Vagina (tissue), 2 donors: Measurements from ENCODE around the gene B9D1. TPM values are rescaled to one million over a fixed set of nuclear protein-coding genes. Genes with fewer than 3 reads are reported as not detected.

Experiments
- DNase-seq, 2 donors: peaks; one replicate each; pipeline ENCODE4 v3.0.0-alpha.2; 2017; ENCODE audit errors: extremely low spot score in 2 of 2
- H3K27ac ChIP-seq: fragments of 200-600 bp; sonication (generic); one replicate; pipeline ENCODE4 v1.5.1; 2019
- H3K27me3 ChIP-seq: fragments of 200-600 bp; sonication (generic); one replicate; pipeline ENCODE4 v1.5.1; 2019
- H3K36me3 ChIP-seq, 2 donors: fragments of 200-600 bp; sonication (generic); one replicate each; pipeline ENCODE4 v1.5.1; 2017 to 2019
- H3K4me1 ChIP-seq: fragments of 200-600 bp; sonication (generic); one replicate; pipeline ENCODE4 v1.5.1; 2019
- H3K4me3 ChIP-seq, 2 donors: fragments of 200-600 bp; sonication (generic); 1 replicate in 1 of 2; 2 replicates in 1 of 2; pipeline ENCODE4 v1.5.1; 2016 to 2019
- H3K9me3 ChIP-seq: fragments of 200-600 bp; sonication (generic); one replicate; pipeline ENCODE4 v1.5.1; 2019
- CTCF ChIP-seq, 3 experiments: fragments of 450-650 bp in 2 of 3; fragments of 200-600 bp in 1 of 3; sonication (generic) in 1 of 3; IDR thresholded peaks; one replicate each; pipeline ENCODE4 v1.5.1; 2017 to 2019; ENCODE audit warnings: antibody characterized with exemption in 3 of 3, mild to moderate bottlenecking in 2 of 3, moderate library complexity in 2 of 3
- POLR2A ChIP-seq, 2 donors: fragments of 450-650 bp; IDR thresholded peaks; one replicate each; pipeline ENCODE4 v1.6.1; 2017; ENCODE audit warnings: antibody characterized with exemption in 2 of 2, mild to moderate bottlenecking in 2 of 2, moderate library complexity in 2 of 2
- POLR2AphosphoS5 ChIP-seq, 2 donors: sonication (generic); formaldehyde crosslinking; IDR thresholded peaks; one replicate each; pipeline ENCODE4 v1.9.0; 2017; ENCODE audit warnings: antibody characterized with exemption in 2 of 2, mild to moderate bottlenecking in 2 of 2, low read depth in 1 of 2; ENCODE audit not compliant: insufficient read depth in 1 of 2
- intact Hi-C: fragments of 100-400 bp; cut with DNase I; formaldehyde crosslinking; loops from one replicate; pipeline ENCODE4 v1.15.1; 2023
- total RNA-seq: library from RNA; depleted of rRNA; stranded (reverse); fragments of >200 nt; gene quantifications from one replicate; pipeline ENCODE4 v1.2.3, GENCODE V29; 2016

Gene B9D1
- total RNA-seq, 1 donor from 2014 or later = 50.6 TPM

DNA sequence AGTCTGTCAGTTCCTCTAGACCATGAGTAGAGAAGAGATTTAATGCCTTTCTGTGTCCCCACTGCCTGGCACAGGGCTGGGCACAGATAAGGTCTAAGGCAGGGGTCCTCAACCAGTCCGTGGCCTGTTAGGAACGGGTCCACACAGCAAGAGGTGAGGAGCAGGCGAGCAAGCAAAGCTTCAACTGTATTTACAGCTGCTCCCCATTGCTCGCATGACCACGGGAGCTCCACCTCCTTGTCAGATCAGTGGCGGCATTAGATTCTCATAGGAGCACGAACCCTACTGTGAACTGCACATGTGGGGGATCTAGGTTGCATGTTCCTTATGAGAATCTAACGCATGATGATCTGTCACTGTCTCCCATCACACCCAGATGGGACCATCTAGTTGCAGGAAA lies 1.8 kb downstream of the B9D1 start:
- no peaks in the 10 kb centered on the region for H3K36me3 ChIP-seq
- DNase-seq = no peak
- no peak overlapping the region for H3K4me3 ChIP-seq
- no peak for TF ChIP-seq POLR2AphosphoS5 (IDR thresholded peaks at IDR 0.05; ENCODE audit: insufficient read depth in 1 of 2, low read depth in 1 of 2)
- TF ChIP-seq POLR2A (IDR thresholded peaks at IDR 0.05) = no peak
- TF ChIP-seq CTCF (IDR thresholded peaks at IDR 0.05) = no peak
- no peak overlapping the region for H3K27ac ChIP-seq
- intact Hi-C loops = loop anchor here (10.0 kb wide), 1 partner anchor 404 kb away; no protein-coding TSS in a partner anchor
- H3K9me3 ChIP-seq = no peaks in the 10 kb centered on the region
- H3K4me1 ChIP-seq = peaks cover 11% of the 10 kb centered on the region
- H3K27me3 ChIP-seq = no peaks in the 10 kb centered on the region

DNA sequence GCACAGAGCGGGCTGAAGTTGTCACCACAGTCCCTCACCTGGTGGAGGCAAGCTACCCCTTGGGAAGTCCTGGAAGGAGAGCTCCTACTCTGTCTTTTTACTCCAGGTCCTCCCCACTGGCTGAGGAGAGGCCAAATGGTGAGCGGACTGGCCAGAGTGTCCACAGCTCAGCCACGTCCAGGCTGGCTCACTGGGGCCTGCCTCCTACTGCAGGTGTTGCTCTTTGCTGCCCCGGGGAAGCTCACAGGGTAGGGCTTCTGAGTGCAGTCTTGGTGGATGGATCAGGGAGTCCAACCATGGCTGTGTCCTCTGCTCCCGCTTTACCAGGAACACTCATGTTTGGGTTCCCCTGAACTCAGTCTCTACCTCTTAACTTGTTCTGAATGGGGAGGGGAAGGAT lies 2.7 kb downstream of the B9D1 start:
- no peak overlapping the region for H3K27ac ChIP-seq
- no peaks in the 10 kb centered on the region for H3K9me3 ChIP-seq
- H3K4me3 ChIP-seq = no peak overlapping the region
- H3K27me3 ChIP-seq = no peaks in the 10 kb centered on the region
- TF ChIP-seq POLR2A (IDR thresholded peaks at IDR 0.05) = no peak
- TF ChIP-seq CTCF (IDR thresholded peaks at IDR 0.05) = no peak
- no peak for TF ChIP-seq POLR2AphosphoS5 (IDR thresholded peaks at IDR 0.05; ENCODE audit: insufficient read depth in 1 of 2, low read depth in 1 of 2)
- intact Hi-C loops = loop anchor here (10.0 kb wide), 1 partner anchor 405 kb away; no protein-coding TSS in a partner anchor
- peaks cover 11% of the 10 kb centered on the region for H3K4me1 ChIP-seq
- no peak for DNase-seq
- H3K36me3 ChIP-seq = no peaks in the 10 kb centered on the region

- intact Hi-C loops = no loop called here
- DNase-seq = no peak
- TF ChIP-seq POLR2AphosphoS5 (IDR thresholded peaks at IDR 0.05; ENCODE audit: insufficient read depth in 1 of 2, low read depth in 1 of 2) (no peak), POLR2A (IDR thresholded peaks at IDR 0.05) (no peak), CTCF (IDR thresholded peaks at IDR 0.05) (no peak)
- Histone ChIP-seq H3K4me3 (no peak overlapping the region), H3K27ac (no peak overlapping the region), H3K9me3 (no peaks in the 10 kb centered on the region), H3K4me1 (peaks cover 11% of the 10 kb centered on the region), H3K27me3 (no peaks in the 10 kb centered on the region), H3K36me3 (no peaks in the 10 kb centered on the region)
Measured at GRCh38 chr17:19359151-19359550, 3.4 kb downstream of the B9D1 start.

- intact Hi-C loops = no loop called here
- no peak overlapping the region for H3K4me3 ChIP-seq
- no peak overlapping the region for H3K27ac ChIP-seq
- H3K36me3 ChIP-seq = no peaks in the 10 kb centered on the region
- no peak for DNase-seq
- no peaks in the 10 kb centered on the region for H3K27me3 ChIP-seq
- H3K4me1 ChIP-seq = peaks cover 14% of the 10 kb centered on the region
- TF ChIP-seq CTCF (IDR thresholded peaks at IDR 0.05) (no peak), POLR2A (IDR thresholded peaks at IDR 0.05) (no peak), POLR2AphosphoS5 (IDR thresholded peaks at IDR 0.05; ENCODE audit: insufficient read depth in 1 of 2, low read depth in 1 of 2) (no peak)
- no peaks in the 10 kb centered on the region for H3K9me3 ChIP-seq
Measured at GRCh38 chr17:19357761-19358160, 4.8 kb downstream of the B9D1 start.

DNA sequence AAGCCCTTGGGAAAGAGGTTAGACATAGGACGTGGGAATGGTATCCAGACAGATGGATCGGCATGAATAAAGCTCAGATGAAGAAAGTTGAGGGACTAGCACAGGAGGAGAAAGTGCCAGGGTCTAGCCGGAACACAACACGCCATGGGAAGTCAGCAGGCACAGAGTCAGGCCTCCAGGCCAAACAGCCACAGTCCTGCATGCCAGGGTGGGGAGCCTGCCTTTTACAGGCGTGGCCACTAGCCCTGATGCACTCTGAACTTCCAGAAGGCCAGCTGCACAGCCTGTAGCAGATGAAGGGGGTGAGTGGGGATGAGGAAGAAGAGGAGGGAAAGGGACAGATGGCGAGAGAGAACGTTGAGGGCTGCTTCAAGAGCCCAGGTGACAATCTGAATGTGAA lies 5.2 kb downstream of the B9D1 start:
- H3K27me3 ChIP-seq = no peaks in the 10 kb centered on the region
- no peaks in the 10 kb centered on the region for H3K9me3 ChIP-seq
- no peak overlapping the region for H3K27ac ChIP-seq
- intact Hi-C loops = no loop called here
- no peaks in the 10 kb centered on the region for H3K36me3 ChIP-seq
- H3K4me1 ChIP-seq = peaks cover 14% of the 10 kb centered on the region
- no peak overlapping the region for H3K4me3 ChIP-seq
- no peak for DNase-seq
- TF ChIP-seq POLR2AphosphoS5 (IDR thresholded peaks at IDR 0.05; ENCODE audit: insufficient read depth in 1 of 2, low read depth in 1 of 2) = no peak
- no peak for TF ChIP-seq POLR2A (IDR thresholded peaks at IDR 0.05)
